ENCODE results near the gene VSTM5. TPM values are rescaled to one million over a fixed set of nuclear protein-coding genes. Genes with fewer than 3 reads are reported as not detected.

VSTM5 gene
- total RNA-seq, result 1.9 TPM

GRCh38 chr11:93850594-93851018 lies at the start of gene VSTM5:
Gene VSTM5, minus strand, starts transcription at chr11:93850618. Its CDS starts 116 bp downstream, at chr11:93850502.

DNA sequence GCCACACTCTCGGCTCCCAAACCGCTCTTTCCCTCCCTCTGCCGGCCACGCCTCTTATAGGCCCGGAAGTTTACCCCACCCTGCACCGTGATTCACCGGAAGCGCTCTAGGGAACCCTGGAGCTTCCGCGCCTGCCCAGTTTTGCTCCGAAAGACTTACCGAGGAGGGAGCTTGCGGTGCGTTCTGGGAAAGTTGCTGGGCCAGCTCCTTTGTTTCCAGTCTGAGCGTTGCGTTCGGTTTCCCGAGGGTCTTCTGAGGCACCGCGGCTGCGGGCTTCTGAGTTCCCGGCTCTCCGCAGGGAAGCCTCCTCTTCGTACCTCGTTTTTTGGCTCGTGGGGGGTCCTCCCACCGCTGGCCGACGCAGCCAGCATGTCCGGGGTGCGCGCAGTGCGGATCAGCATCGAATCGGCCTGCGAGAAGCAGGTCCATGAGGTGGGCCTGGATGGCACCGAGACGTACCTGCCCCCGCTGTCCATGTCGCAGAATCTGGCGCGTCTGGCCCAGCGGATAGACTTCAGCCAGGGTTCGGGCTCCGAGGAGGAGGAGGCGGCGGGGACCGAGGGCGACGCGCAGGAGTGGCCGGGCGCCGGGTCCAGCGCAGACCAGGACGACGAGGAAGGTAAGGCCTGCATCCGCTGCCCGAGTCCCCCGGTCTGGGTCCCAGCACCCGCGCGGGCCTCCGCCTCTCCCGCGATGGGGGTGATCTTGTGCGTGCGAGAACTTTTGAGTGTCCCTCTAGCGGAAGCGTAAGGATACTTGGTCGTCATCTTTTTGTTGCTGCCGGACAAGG lies 66.1 kb downstream of the VSTM5 start, which contains the start of gene MED17:
MED17 (plus strand) TSS at position 138 of the 790 bp plus-strand sequence; CDS start at position 370, 232 bp downstream.

Small RNA genes within 50 kb of the gene (small RNA-seq; reads per million reads assigned to genes)
- not detected for gene RF00019 (ENCODE audit: low replicate concordance)

Other genes starting within 250 kb of the VSTM5 start
- gene CEP295, start 188.9 kb downstream of the VSTM5 start, total RNA-seq, result 20.0 TPM
- 113 TPM for gene TAF1D, start 109.1 kb downstream of the VSTM5 start, total RNA-seq
- 67.7 TPM for gene C11orf54, start 108.9 kb downstream of the VSTM5 start, total RNA-seq
- 38.4 TPM for gene MED17, start 66.3 kb downstream of the VSTM5 start, total RNA-seq
- gene HEPHL1, start 170.7 kb upstream of the VSTM5 start, total RNA-seq, result not detected